Testis (tissue), 3 donors: ENCODE measurements around the gene PTPN13. TPM values are rescaled to one million over a fixed set of nuclear protein-coding genes. Genes with fewer than 3 reads are reported as not detected.

ENCODE experiments used
- DNase-seq: peaks from one replicate; pipeline ENCODE4 v3.0.0-alpha.2; 2019
- H3K27ac ChIP-seq, 2 donors: fragments of 200-600 bp; sonication (generic); one replicate each; pipeline ENCODE4 v1.5.1; 2019
- H3K27me3 ChIP-seq: fragments of 200-600 bp; sonication (generic); one replicate; pipeline ENCODE4 v1.5.1; 2019
- H3K36me3 ChIP-seq: fragments of 200-600 bp; sonication (generic); one replicate; pipeline ENCODE4 v1.5.1; 2017; ENCODE audit warnings: low read depth; ENCODE audit errors: missing control alignments
- H3K4me1 ChIP-seq: fragments of 200-600 bp; sonication (generic); one replicate; pipeline ENCODE4 v1.5.1; 2019
- H3K4me3 ChIP-seq, 2 donors: fragments of 200-600 bp; sonication (generic); one replicate each; pipeline ENCODE4 v1.5.1; 2017 to 2019
- H3K9me3 ChIP-seq: fragments of 200-600 bp; sonication (generic); one replicate; pipeline ENCODE4 v1.5.1; 2017
- POLR2A ChIP-seq: fragments of 450-650 bp; IDR thresholded peaks from one replicate; pipeline ENCODE4 v1.6.1; 2017; ENCODE audit warnings: antibody characterized with exemption, mild to moderate bottlenecking, moderate library complexity
- WGBS, 2 donors: methylation state at CpG; one replicate each; pipeline ENCODE4 v1.1.5; 2018; 5-methylcytosine and 5-hydroxymethylcytosine counted together
- intact Hi-C: fragments of 100-400 bp; cut with DNase I; formaldehyde crosslinking; loops from one replicate; pipeline ENCODE4 v1.15.1; 2023; ENCODE audit warnings: low total_unique reads
- polyA plus RNA-seq: library from polyadenylated mRNA; stranded (reverse); fragments of 350-450 nt; fragmentation: Illumina TruSeq; extraction: RNeasy Lipid Tissue Mini Kit (QIAGEN cat#74804); gene quantifications from one replicate; pipeline ENCODE4 v1.2.3, GENCODE V29; 2014; ENCODE audit warnings: low read depth, low replicate concordance; ENCODE audit not compliant: insufficient read depth
- total RNA-seq, 2 donors: library from RNA; depleted of rRNA; stranded (reverse); fragments of >200 nt; gene quantifications; one replicate each; pipeline ENCODE4 v1.2.3, GENCODE V29; 2016
- TF ChIP-seq, protein P1 (sequence below), 3 experiments: fragments of 450-650 bp in 2 of 3; fragments of 200-600 bp in 1 of 3; sonication (generic) in 1 of 3; IDR thresholded peaks; one replicate each; pipeline ENCODE4 v1.5.1; 2016 to 2019; ENCODE audit warnings: antibody characterized with exemption in 3 of 3, mild to moderate bottlenecking in 2 of 3, moderate library complexity in 1 of 3

The PTPN13 gene
- total and polyA plus RNA-seq, 3 donors from 2014 or later = 30.1 to 62.0 (median 48.9) TPM

DNA sequence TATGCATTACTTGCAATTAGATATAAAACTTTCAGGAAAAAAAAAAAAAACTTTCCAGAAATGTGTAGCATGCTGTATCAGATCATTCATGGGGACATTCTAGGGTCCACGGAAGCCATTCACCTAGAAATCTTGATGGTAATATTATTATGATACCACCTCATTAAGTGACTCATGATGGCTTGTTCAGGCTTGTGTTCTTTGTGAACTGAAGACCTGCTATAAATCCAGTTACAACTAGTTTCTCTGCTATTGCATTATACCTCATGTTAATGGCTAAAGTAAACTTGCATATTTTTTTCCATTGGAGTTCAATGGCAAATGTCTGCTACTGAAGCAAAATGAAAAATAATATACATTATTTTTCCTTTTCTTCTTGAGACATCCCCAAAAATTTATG lies 35.3 kb upstream of the PTPN13 start:
- DNase-seq = no peak
- intact Hi-C loops = no loop called here
- no peaks in the 10 kb centered on the region for H3K36me3 ChIP-seq
- H3K9me3 ChIP-seq = no peaks in the 10 kb centered on the region
- H3K4me3 ChIP-seq = no peak overlapping the region
- H3K27ac ChIP-seq = no peak overlapping the region
- TF ChIP-seq, protein P1, sequence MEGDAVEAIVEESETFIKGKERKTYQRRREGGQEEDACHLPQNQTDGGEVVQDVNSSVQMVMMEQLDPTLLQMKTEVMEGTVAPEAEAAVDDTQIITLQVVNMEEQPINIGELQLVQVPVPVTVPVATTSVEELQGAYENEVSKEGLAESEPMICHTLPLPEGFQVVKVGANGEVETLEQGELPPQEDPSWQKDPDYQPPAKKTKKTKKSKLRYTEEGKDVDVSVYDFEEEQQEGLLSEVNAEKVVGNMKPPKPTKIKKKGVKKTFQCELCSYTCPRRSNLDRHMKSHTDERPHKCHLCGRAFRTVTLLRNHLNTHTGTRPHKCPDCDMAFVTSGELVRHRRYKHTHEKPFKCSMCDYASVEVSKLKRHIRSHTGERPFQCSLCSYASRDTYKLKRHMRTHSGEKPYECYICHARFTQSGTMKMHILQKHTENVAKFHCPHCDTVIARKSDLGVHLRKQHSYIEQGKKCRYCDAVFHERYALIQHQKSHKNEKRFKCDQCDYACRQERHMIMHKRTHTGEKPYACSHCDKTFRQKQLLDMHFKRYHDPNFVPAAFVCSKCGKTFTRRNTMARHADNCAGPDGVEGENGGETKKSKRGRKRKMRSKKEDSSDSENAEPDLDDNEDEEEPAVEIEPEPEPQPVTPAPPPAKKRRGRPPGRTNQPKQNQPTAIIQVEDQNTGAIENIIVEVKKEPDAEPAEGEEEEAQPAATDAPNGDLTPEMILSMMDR (IDR thresholded peaks at IDR 0.05) = no peak
- TF ChIP-seq POLR2A = no peak
- 72 to 88% methylated on average over 1 of the region's 1 CpG for WGBS, 2 donors
- H3K27me3 ChIP-seq = no peaks in the 10 kb centered on the region
- peaks cover 8% of the 10 kb centered on the region for H3K4me1 ChIP-seq

DNA sequence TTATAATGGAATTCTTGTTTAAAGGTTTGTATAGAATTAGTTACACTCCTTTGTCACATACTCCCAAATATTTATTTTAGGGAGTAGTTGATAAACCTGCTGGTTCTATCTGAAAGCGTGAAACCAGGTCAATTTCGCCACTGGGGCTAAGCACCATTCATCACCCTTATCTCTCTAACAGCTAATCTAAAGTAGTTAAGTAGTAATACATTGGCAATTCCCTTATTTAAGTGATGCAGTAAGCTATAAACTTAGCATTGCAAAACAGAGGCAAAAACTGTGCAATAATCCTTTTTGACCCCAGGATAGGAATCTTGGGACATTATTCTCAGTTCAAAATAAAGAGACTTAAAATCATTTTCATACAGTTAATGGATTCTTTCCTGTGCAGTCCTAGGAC lies 33.7 kb upstream of the PTPN13 start:
- H3K4me3 ChIP-seq = no peak overlapping the region
- no peaks in the 10 kb centered on the region for H3K9me3 ChIP-seq
- H3K36me3 ChIP-seq = no peaks in the 10 kb centered on the region
- H3K27me3 ChIP-seq = no peaks in the 10 kb centered on the region
- H3K27ac ChIP-seq = no peak overlapping the region
- peaks cover 8% of the 10 kb centered on the region for H3K4me1 ChIP-seq
- intact Hi-C loops = no loop called here
- TF ChIP-seq POLR2A = no peak
- TF ChIP-seq, protein P1 (IDR thresholded peaks at IDR 0.05) = no peak
- no peak for DNase-seq
- WGBS, 2 donors = 64 to 75% methylated on average over 2 of the region's 2 CpGs

DNA sequence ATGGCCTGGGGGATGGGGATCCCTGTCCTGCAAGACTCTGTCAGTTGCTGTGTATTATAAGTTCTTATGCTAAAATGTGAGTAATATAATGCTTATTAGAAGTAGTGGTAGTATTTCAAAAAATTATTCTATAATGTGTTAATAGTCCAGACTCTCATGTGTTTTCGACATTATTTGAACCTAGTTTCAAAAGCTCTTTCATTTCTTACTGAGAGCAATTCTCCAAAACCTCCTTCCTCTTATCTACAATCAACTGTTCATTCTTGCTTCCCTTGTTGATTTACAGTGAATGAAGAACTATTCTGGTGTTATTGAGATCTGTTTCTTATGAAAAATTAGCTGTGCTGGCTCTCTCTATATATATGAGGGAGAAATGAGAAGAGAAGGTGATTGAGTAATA lies 32.9 kb upstream of the PTPN13 start:
- H3K4me1 ChIP-seq = peaks cover 8% of the 10 kb centered on the region

DNA sequence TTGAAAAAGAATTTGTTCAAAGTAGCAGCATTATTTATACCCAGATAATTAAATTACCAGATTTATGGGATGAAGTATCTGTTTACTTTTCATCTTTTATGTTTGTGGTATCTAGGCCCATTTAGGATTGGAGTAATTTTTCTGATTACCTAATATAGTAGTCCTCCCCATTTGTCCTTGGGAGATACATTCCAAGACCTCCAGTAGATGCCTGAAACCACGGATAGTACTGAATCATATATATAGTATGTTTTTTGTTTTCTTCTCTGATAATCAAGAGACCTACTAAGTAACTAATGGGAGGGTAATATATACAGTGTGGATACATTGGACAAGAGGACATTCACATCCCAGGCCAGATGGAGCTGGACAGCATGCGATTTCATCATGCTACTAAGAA lies 30.7 kb upstream of the PTPN13 start:
- no peak overlapping the region for H3K27ac ChIP-seq
- H3K4me3 ChIP-seq = no peak overlapping the region
- DNase-seq = no peak
- no peaks in the 10 kb centered on the region for H3K27me3 ChIP-seq
- H3K4me1 ChIP-seq = peaks cover 5% of the 10 kb centered on the region
- intact Hi-C loops = no loop called here
- TF ChIP-seq POLR2A = no peak
- TF ChIP-seq, protein P1 (IDR thresholded peaks at IDR 0.05) = no peak
- no peaks in the 10 kb centered on the region for H3K9me3 ChIP-seq
- H3K36me3 ChIP-seq = no peaks in the 10 kb centered on the region
- 81 to 83% methylated on average over 2 of the region's 2 CpGs for WGBS, 2 donors

More for the DNA sequence above, 32.9 kb upstream of the PTPN13 start:
- TF ChIP-seq, protein P1 (IDR thresholded peaks at IDR 0.05) = no peak
- TF ChIP-seq POLR2A = no peak
- DNase-seq = no peak
- intact Hi-C loops = no loop called here
- no peaks in the 10 kb centered on the region for H3K9me3 ChIP-seq
- no peaks in the 10 kb centered on the region for H3K36me3 ChIP-seq
- no peak overlapping the region for H3K4me3 ChIP-seq
- H3K27me3 ChIP-seq = no peaks in the 10 kb centered on the region
- WGBS, 2 donors = 83 to 89% methylated on average over 1 of the region's 1 CpG
- H3K27ac ChIP-seq = no peak overlapping the region

DNA sequence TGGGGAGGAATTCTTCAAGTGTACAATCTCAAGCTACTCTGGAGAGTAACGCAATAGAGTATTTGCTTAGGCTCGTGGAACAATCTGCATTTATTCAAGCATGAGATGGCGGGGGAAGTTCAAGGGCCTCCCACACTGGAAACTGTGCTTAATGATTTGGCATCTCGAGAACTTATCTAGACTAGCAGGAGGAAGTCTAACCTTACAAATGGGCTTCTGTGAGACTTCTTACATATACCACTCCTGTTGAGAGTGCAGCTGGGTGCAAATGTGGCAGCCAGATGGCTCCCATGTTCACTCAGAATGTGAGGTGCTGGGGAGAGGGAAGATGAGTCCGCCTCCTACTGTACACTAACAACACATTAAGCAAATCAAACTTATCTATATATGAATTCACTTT lies 29.3 kb upstream of the PTPN13 start:
- DNase-seq = no peak
- Histone ChIP-seq H3K27ac (no peak overlapping the region), H3K36me3 (no peaks in the 10 kb centered on the region), H3K9me3 (no peaks in the 10 kb centered on the region), H3K4me1 (peaks cover 5% of the 10 kb centered on the region), H3K4me3 (no peak overlapping the region), H3K27me3 (no peaks in the 10 kb centered on the region)
- TF ChIP-seq POLR2A = no peak
- TF ChIP-seq, protein P1 (IDR thresholded peaks at IDR 0.05) = no peak
- WGBS, 2 donors = 79 to 81% methylated on average over 5 of the region's 5 CpGs
- intact Hi-C loops = no loop called here
